Uterus (tissue), 2 donors: ENCODE measurements around the gene MICAL2.

Experiments used
- POLR2A ChIP-seq, 2 donors: fragments of 450-650 bp; IDR thresholded peaks; one replicate each; pipeline ENCODE4 v1.6.1; 2016; ENCODE audit warnings: antibody characterized with exemption in 2 of 2, mild to moderate bottlenecking in 1 of 2, moderate library complexity in 1 of 2
- TF ChIP-seq, protein P1 (sequence below), 4 experiments: fragments of 200-600 bp in 2 of 4; fragments of 450-650 bp in 2 of 4; sonication (generic) in 2 of 4; IDR thresholded peaks; one replicate each; pipeline ENCODE4 v1.5.1; 2016 to 2019; ENCODE audit warnings: antibody characterized with exemption in 4 of 4, mild to moderate bottlenecking in 2 of 4, moderate library complexity in 1 of 4

DNA sequence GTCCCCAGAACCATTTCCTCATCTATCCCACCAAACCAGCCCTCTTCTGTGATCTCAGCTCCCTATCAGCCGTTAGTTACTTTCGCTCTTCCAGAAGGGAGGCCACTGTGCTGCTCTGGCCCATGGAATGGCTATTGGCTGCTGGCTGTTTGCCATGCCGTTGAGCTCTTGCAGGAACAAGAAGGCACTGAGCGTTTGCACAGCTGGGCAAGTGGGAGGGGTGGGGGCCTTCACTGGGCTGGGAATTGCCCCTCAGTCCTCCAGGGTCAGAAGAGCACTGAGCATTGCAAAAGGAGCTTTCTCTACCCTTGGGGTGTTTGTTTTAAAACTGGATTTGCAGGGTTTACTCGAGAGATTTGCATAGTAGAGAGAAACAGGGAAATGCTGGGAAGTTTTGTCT, 137.9 kb downstream of the MICAL2 start:
- TF ChIP-seq POLR2A (IDR thresholded peaks at IDR 0.05): no peak
- TF ChIP-seq, protein P1, sequence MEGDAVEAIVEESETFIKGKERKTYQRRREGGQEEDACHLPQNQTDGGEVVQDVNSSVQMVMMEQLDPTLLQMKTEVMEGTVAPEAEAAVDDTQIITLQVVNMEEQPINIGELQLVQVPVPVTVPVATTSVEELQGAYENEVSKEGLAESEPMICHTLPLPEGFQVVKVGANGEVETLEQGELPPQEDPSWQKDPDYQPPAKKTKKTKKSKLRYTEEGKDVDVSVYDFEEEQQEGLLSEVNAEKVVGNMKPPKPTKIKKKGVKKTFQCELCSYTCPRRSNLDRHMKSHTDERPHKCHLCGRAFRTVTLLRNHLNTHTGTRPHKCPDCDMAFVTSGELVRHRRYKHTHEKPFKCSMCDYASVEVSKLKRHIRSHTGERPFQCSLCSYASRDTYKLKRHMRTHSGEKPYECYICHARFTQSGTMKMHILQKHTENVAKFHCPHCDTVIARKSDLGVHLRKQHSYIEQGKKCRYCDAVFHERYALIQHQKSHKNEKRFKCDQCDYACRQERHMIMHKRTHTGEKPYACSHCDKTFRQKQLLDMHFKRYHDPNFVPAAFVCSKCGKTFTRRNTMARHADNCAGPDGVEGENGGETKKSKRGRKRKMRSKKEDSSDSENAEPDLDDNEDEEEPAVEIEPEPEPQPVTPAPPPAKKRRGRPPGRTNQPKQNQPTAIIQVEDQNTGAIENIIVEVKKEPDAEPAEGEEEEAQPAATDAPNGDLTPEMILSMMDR (IDR thresholded peaks at IDR 0.05): no peak
